Aorta (tissue), 5 donors: Measurements from ENCODE around the gene ADAMTS17. TPM values are rescaled to one million over a fixed set of nuclear protein-coding genes. Genes with fewer than 3 reads are reported as not detected.

Source experiments
- ATAC-seq: fragments of 200-7000 bp; cut with Tn5 transposase; one replicate; pipeline ENCODE4 v1.9.1; 2022; ENCODE audit warnings: moderate library complexity; ENCODE audit not compliant: low FRiP score
- DNase-seq, 2 donors: peaks; one replicate each; pipeline ENCODE4 v3.0.0-alpha.2; 2020
- H3K27ac ChIP-seq, 2 donors: one replicate each; pipeline ENCODE4 v1.5.1; 2013; ENCODE audit warnings: low read length in 2 of 2, mild to moderate bottlenecking in 2 of 2, moderate library complexity in 2 of 2, control low read depth in 1 of 2, inconsistent platforms in 1 of 2, low read depth in 1 of 2
- H3K27me3 ChIP-seq, 2 donors: one replicate each; pipeline ENCODE4 v1.6.1; 2013; ENCODE audit warnings: control low read depth in 1 of 2, low read length in 1 of 2, mild to moderate bottlenecking in 1 of 2, moderate library complexity in 1 of 2; ENCODE audit not compliant: insufficient read depth in 2 of 2, control insufficient read depth in 1 of 2
- H3K36me3 ChIP-seq, 2 donors: one replicate each; pipeline ENCODE4 v1.6.1; 2013; ENCODE audit warnings: control low read depth in 1 of 2, low read length in 1 of 2, mild to moderate bottlenecking in 1 of 2; ENCODE audit not compliant: insufficient read depth in 2 of 2, control insufficient read depth in 1 of 2
- H3K4me1 ChIP-seq, 2 donors: one replicate each; pipeline ENCODE4 v1.6.1; 2013; ENCODE audit warnings: low read length in 2 of 2, control low read depth in 1 of 2, mild to moderate bottlenecking in 1 of 2, moderate library complexity in 1 of 2; ENCODE audit not compliant: insufficient read depth in 2 of 2, control insufficient read depth in 1 of 2
- H3K4me3 ChIP-seq, 2 donors: one replicate each; pipeline ENCODE4 v1.5.1; 2013; ENCODE audit warnings: low read length in 2 of 2, control low read depth in 1 of 2, mild to moderate bottlenecking in 1 of 2
- H3K9me3 ChIP-seq: one replicate; pipeline ENCODE4 v1.6.1; 2013; ENCODE audit warnings: mild to moderate bottlenecking, low read length; ENCODE audit not compliant: control insufficient read depth
- WGBS, 2 donors: extraction: QIAGEN DNeasy Blood & Tissue Kit; methylation state at CpG; one replicate each; pipeline ENCODE4 v1.1.7; 2013; 5-methylcytosine and 5-hydroxymethylcytosine counted together
- intact Hi-C, 2 donors: fragments of 100-400 bp; cut with DNase I; formaldehyde crosslinking; loops; one replicate each; pipeline versions ENCODE4 v1.14.2 to v1.15.0; 2022
- polyA plus RNA-seq, 2 donors: library from polyadenylated mRNA; stranded (reverse); fragments of 200-250 nt; gene quantifications; one replicate each; pipeline ENCODE4 v1.2.3, GENCODE V29; 2013
- total RNA-seq, 2 donors: library from RNA; stranded (reverse); fragmentation: NEBNext Ultra II Directional; extraction: Animal tissue kit (Norgen Biotek cat#: 25700); gene quantifications; one replicate each; pipeline ENCODE4 v1.2.1, GENCODE V29; 2021
- donor health status: healthy with polysubstance abuse.
- donor health status: Bipolar disorder and iron deficiency.
- donor health status: DM: no; HTN: no; CAD: no.
- donor health status: DM: no; HTN: no; CAD: no.
- donor health status: DM: yes; HTN: yes; CAD: no.

Gene ADAMTS17
- total and polyA plus RNA-seq, 4 donors = 0.41 to 4.2 (median 1.8) TPM; not detected in 1

GRCh38 chr15:100134089-100134583 lies 207.6 kb downstream of the ADAMTS17 start:
- Histone ChIP-seq H3K36me3 (no peaks in the 10 kb centered on the region), H3K27ac (no peak overlapping the region), H3K4me1 (no peaks in the 10 kb centered on the region), H3K27me3 (no peaks in the 10 kb centered on the region), H3K4me3 (no peak overlapping the region), H3K9me3 (no peaks in the 10 kb centered on the region)
- intact Hi-C loops = loop anchor here in 1 of 2 donors (10.0 kb wide), 1 partner anchor 201 kb away; no protein-coding TSS in a partner anchor
- WGBS, 2 donors = 40 to 42% methylated on average over 7 of the region's 7 CpGs
- ATAC-seq = no peak
- no peak for DNase-seq

DNA sequence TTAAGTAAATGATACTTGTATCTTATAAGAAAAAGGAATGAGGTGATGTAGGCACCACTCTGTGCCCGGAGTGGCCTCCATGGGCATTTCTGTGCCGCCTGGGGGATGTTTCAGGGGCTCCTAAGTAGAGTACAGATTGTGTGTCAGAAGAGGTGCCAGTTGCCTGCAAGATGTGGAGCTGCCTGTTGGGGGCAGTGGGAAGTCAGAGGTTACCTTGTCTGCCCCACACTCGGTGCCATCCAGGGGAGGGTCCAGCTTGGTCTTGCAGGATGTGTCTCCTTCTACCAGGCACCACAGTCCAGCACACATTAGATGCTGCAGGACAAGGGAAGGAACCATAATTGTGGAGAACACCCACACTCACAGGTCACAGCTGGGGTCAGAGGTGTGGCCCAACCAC lies 208.8 kb downstream of the ADAMTS17 start:
- no peak overlapping the region for H3K4me3 ChIP-seq
- intact Hi-C loops = loop anchor here in 1 of 2 donors (2.0 to 10.0 kb wide), 2 partner anchors 202 to 204 kb away; no protein-coding TSS in a partner anchor
- 87 to 89% methylated on average over 3 of the region's 3 CpGs for WGBS, 2 donors
- no peak for DNase-seq
- ATAC-seq = no peak
- H3K9me3 ChIP-seq = no peaks in the 10 kb centered on the region
- H3K27me3 ChIP-seq = no peaks in the 10 kb centered on the region
- no peaks in the 10 kb centered on the region for H3K4me1 ChIP-seq
- no peaks in the 10 kb centered on the region for H3K36me3 ChIP-seq
- no peak overlapping the region for H3K27ac ChIP-seq

DNA sequence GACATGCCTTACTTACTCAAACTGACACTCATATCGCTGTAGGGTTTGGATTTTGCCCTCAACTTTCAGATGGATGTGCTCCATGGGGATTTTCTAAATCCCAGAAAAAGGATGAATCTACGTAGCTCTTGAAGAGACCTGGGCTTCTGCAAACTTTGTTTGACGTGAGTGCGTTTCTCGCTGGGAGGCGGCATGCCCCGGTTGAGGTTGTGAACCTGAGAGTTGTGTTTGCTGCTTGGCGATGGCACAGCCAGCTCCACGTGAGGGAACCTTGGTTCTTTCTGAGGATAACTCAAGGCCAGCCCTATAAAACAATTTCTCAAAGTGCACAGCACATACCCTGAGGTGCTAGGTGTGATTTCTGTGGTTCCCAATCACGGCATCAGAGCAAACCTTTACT lies 209.5 kb downstream of the ADAMTS17 start:
- ATAC-seq = no peak
- Histone ChIP-seq H3K27ac (no peak overlapping the region), H3K4me3 (no peak overlapping the region), H3K36me3 (no peaks in the 10 kb centered on the region), H3K4me1 (no peaks in the 10 kb centered on the region), H3K27me3 (no peaks in the 10 kb centered on the region), H3K9me3 (no peaks in the 10 kb centered on the region)
- WGBS, 2 donors = 63 to 68% methylated on average over 10 of the region's 10 CpGs
- intact Hi-C loops = loop anchor here in 1 of 2 donors (2.0 to 10.0 kb wide), 2 partner anchors 202 to 204 kb away; no protein-coding TSS in a partner anchor
- no peak for DNase-seq

- H3K9me3 ChIP-seq = no peaks in the 10 kb centered on the region
- peak; percentile 82 to 83 for DNase-seq
- H3K27ac ChIP-seq = no peak overlapping the region
- 41 to 43% methylated on average over 25 of the region's 25 CpGs for WGBS, 2 donors
- no peaks in the 10 kb centered on the region for H3K27me3 ChIP-seq
- intact Hi-C loops = loop anchor here in 1 of 2 donors (2.0 to 10.0 kb wide), 2 partner anchors 203 kb away; no protein-coding TSS in a partner anchor
- no peaks in the 10 kb centered on the region for H3K36me3 ChIP-seq
- ATAC-seq = peak; percentile 75
- no peak overlapping the region for H3K4me3 ChIP-seq
- H3K4me1 ChIP-seq = no peaks in the 10 kb centered on the region
These were observed 210.2 kb downstream of the ADAMTS17 start for GRCh38 chr15:100131321-100132224.

DNA sequence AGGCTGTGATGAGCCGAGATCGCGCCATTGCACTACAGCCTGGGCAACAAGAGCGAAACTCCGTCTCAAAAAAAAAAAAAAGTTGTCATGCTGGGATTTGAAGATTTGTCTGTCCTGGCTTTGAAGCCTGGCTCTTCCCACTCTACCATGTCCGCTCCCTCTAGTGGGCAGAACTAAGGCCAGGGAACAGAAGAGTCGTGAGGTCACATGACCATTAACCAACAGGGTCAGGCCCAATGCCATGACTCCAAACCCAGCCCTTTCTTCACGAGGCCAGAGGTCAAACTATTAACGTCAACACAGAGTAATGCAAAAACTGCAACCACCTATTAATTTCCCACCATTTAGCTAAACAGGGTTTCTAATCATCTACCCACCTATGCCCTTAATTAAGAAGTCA lies 212.1 kb downstream of the ADAMTS17 start:
- no peaks in the 10 kb centered on the region for H3K4me1 ChIP-seq
- H3K9me3 ChIP-seq = no peaks in the 10 kb centered on the region
- DNase-seq (no peak), ATAC-seq (no peak)
- no peak overlapping the region for H3K27ac ChIP-seq
- H3K4me3 ChIP-seq = no peak overlapping the region
- no peaks in the 10 kb centered on the region for H3K27me3 ChIP-seq
- intact Hi-C loops = loop anchor here in 1 of 2 donors (10.0 kb wide), 1 partner anchor 205 kb away; no protein-coding TSS in a partner anchor
- 91 to 93% methylated on average over 9 of the region's 9 CpGs for WGBS, 2 donors
- no peaks in the 10 kb centered on the region for H3K36me3 ChIP-seq

DNA sequence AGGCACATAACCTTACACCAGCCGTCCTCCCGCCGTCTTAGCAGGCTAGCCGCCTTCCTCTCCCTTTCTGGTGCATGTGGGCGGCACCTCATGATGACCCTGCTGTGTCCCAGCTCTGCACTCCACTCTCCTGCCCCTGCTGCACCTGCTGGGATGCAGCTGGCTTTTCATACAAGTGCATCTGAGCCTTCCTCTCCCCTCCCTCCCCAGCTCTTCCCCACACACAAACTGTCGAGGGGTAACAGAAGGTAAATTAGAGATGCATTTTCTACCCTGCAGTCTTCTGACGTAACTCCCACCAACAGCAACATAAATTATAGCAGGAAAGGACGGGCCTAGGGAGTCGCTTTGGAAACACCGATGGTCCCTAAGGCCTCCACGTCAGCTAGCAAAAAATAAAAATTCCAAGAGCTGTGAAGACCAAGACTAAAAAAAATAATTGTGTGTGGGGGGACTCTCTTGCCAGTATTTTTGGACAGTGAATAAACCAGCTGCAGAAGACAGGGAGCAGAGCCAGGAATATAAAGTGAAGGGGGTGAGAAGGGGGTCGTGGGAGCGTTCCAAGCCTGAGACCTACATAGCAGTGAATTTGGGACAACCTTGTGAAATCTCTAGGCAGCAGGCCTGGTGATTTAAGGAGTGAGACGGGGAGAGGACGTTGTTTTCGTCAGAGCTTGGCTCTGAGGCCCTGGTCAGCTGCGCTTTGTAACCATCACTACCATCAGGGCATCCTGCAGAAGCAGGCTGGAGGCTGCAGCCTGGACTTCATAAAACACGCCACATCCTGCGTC lies 216.2 kb downstream of the ADAMTS17 start:
- Histone ChIP-seq H3K27me3 (no peaks in the 10 kb centered on the region), H3K4me1 (no peaks in the 10 kb centered on the region), H3K4me3 (no peak overlapping the region), H3K27ac (peak overlapping the region in 1 of 2 donors; percentile 77), H3K36me3 (no peaks in the 10 kb centered on the region), H3K9me3 (peaks cover 2% of the 10 kb centered on the region)
- WGBS, 2 donors = 20 to 27% methylated on average over 19 of the region's 19 CpGs
- DNase-seq = peak; percentile 73 to 80
- intact Hi-C loops = no loop called here
- peak; percentile 83 for ATAC-seq

GRCh38 chr15:100124936-100125335 lies 216.8 kb downstream of the ADAMTS17 start:
- H3K27ac ChIP-seq = peak overlapping the region in 1 of 2 donors; percentile 32
- no peaks in the 10 kb centered on the region for H3K36me3 ChIP-seq
- intact Hi-C loops = no loop called here
- no peaks in the 10 kb centered on the region for H3K27me3 ChIP-seq
- no peak overlapping the region for H3K4me3 ChIP-seq
- peaks cover 2% of the 10 kb centered on the region for H3K9me3 ChIP-seq
- no peak for DNase-seq
- H3K4me1 ChIP-seq = no peaks in the 10 kb centered on the region
- ATAC-seq = no peak
- WGBS, 2 donors = 85 to 90% methylated on average over 5 of the region's 5 CpGs

DNA sequence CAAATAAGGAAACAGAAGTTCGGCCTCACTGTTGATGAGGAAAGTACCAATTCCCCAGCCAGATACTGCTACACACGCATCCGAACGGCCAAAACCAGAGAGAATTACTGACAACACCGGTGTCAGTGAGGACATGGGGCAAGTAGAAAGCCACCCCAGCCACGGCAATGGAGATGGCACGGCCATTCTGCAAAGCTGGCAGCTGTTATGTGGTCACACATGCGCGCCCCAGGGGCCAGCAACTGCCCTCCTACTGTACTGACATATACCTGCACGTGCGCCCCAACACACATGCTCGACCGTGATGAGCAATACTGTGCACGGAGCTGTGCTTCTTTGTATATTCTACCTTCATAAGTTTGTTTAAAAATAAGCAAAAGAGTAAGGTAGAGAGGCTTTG lies 217.4 kb downstream of the ADAMTS17 start:
- Histone ChIP-seq H3K36me3 (no peaks in the 10 kb centered on the region), H3K4me1 (no peaks in the 10 kb centered on the region), H3K4me3 (no peak overlapping the region), H3K27ac (no peak overlapping the region), H3K9me3 (peaks cover 2% of the 10 kb centered on the region), H3K27me3 (no peaks in the 10 kb centered on the region)
- DNase-seq (no peak), ATAC-seq (no peak)
- WGBS, 2 donors = 96% methylated on average over 14 of the region's 14 CpGs
- intact Hi-C loops = no loop called here
